K562 (cell line): Measurements from ENCODE around the gene TMEM106B. TPM values are rescaled to one million over a fixed set of nuclear protein-coding genes. Genes with fewer than 3 reads are reported as not detected.

Experiments used
- ATAC-seq: fragments of 200-7000 bp; cut with Tn5 transposase; 3 replicates; pipeline ENCODE4 v1.9.1; 2020; ENCODE audit warnings: moderate library complexity
- BruUV-seq: library from RNA; stranded (reverse); fragments of 400-500 nt; replicated peaks from 2 replicates; lab custom pipeline; 2021; lab: Mats Ljungman, UMichigan
- CTCF ChIA-PET: fragments of 300-600 bp; formaldehyde crosslinking; extraction: SDS; loops from one replicate; lab custom pipeline; 2021; ENCODE audit warnings: low intra/inter-chr PET ratio; lab: Yijun Ruan, JAX
- POLR2A ChIA-PET: fragments of 300-600, 350-650 bp; sonication (Branson Sonifier 250); formaldehyde crosslinking; extraction: SDS; loops from one replicate; lab custom pipeline; 2021; ENCODE audit warnings: antibody characterized with exemption, inconsistent platforms; lab: Yijun Ruan, JAX
- DNase-seq, 4 experiments: peaks; one replicate each; pipeline versions ENCODE4 v3.0.0 to v3.0.0-alpha.2; 2011 to 2018; ENCODE audit warnings: low spot score in 3 of 4, mixed read lengths in 3 of 4; ENCODE audit errors: extremely low read depth in 1 of 4
- FAIRE-seq: peaks from 2 replicates; lab custom pipeline; 2011; peaks lifted over from hg19 to GRCh38; lab: Jason Lieb, UNC
- H2AFZ ChIP-seq: 2 replicates; pipeline ENCODE4 v1.6.0; 2011; ENCODE audit warnings: low read depth, low read length, control low read depth, inconsistent platforms
- H3K27ac ChIP-seq: fragments of 200-600 bp; 3 replicates; pipeline ENCODE4 v1.8.0; 2011; ENCODE audit warnings: low read depth, mild to moderate bottlenecking, control low read depth, inconsistent platforms, low read length, moderate library complexity, mixed read lengths; ENCODE audit errors: extremely low read depth
- H3K27me3 ChIP-seq, 2 experiments: fragments of 300-600 bp in 1 of 2; 2 replicates in 1 of 2; 3 replicates in 1 of 2; pipeline versions ENCODE4 v1.6.0 to v1.8.0; 2011; ENCODE audit warnings: inconsistent platforms in 2 of 2, low read length in 2 of 2, mild to moderate bottlenecking in 1 of 2, mixed read lengths in 1 of 2, moderate library complexity in 1 of 2; ENCODE audit not compliant: control insufficient read depth in 2 of 2, insufficient read depth in 2 of 2
- H3K36me3 ChIP-seq: fragments of 300-600 bp; 3 replicates; pipeline ENCODE4 v1.8.0; 2011; ENCODE audit warnings: mild to moderate bottlenecking, low read length, inconsistent platforms; ENCODE audit not compliant: control insufficient read depth, insufficient read depth
- H3K4me1 ChIP-seq, 2 experiments: fragments of 200-600 bp in 1 of 2; replicated peaks in 1 of 2; 2 replicates in 1 of 2; 3 replicates in 1 of 2; pipeline versions ENCODE4 v1.5.1 to v1.8.0; 2011; ENCODE audit warnings: inconsistent platforms in 2 of 2, low read length in 2 of 2, mild to moderate bottlenecking in 1 of 2, mixed read lengths in 1 of 2, moderate library complexity in 1 of 2; ENCODE audit not compliant: control insufficient read depth in 2 of 2, insufficient read depth in 2 of 2
- H3K4me2 ChIP-seq: 2 replicates; pipeline ENCODE4 v1.6.1; 2011; ENCODE audit warnings: low read length, control low read depth, inconsistent platforms, mixed read lengths; ENCODE audit not compliant: insufficient read depth
- H3K4me3 ChIP-seq: fragments of 200-600 bp; sonication (generic), shearing (Covaris generic); 2 replicates; pipeline ENCODE4 v1.5.1; 2016; ENCODE audit warnings: control low read depth, inconsistent platforms
- H3K79me2 ChIP-seq: fragments of 200-600 bp; 3 replicates; pipeline ENCODE4 v1.8.0; 2011; ENCODE audit warnings: low read length, inconsistent platforms; ENCODE audit not compliant: control insufficient read depth, insufficient read depth
- H3K9ac ChIP-seq, 2 experiments: 2 replicates each; pipeline versions ENCODE4 v1.6.0 to v1.6.1; 2011; ENCODE audit warnings: low read depth in 2 of 2, low read length in 2 of 2, control low read depth in 1 of 2, inconsistent platforms in 1 of 2, mild to moderate bottlenecking in 1 of 2, mixed read lengths in 1 of 2; ENCODE audit not compliant: insufficient read depth in 1 of 2
- H3K9me1 ChIP-seq: one replicate; pipeline ENCODE4 v1.6.0; 2011; ENCODE audit warnings: inconsistent platforms, mild to moderate bottlenecking, low read length, moderate library complexity; ENCODE audit not compliant: control insufficient read depth, insufficient read depth
- H3K9me3 ChIP-seq: replicated peaks from 2 replicates; pipeline ENCODE4 v1.5.1; 2011; ENCODE audit warnings: low read depth, low read length, inconsistent platforms; ENCODE audit not compliant: control insufficient read depth, insufficient read depth
- H4K20me1 ChIP-seq: replicated peaks from 2 replicates; pipeline ENCODE4 v1.6.1; 2011; ENCODE audit warnings: low read length, inconsistent platforms, mixed read lengths; ENCODE audit not compliant: control insufficient read depth, insufficient read depth
- BRD9 ChIP-seq: fragments of 450-650 bp; IDR thresholded peaks from 2 replicates; pipeline ENCODE4 v1.6.1; 2018; ENCODE audit warnings: low read depth; ENCODE audit not compliant: partially characterized antibody
- CSDE1 ChIP-seq, 2 experiments: fragments of 450-650 bp; IDR thresholded peaks; 2 replicates each; pipeline ENCODE4 v1.6.1; 2016; ENCODE audit warnings: mild to moderate bottlenecking in 1 of 2
- DPF2 ChIP-seq: fragments of 450-650 bp; IDR thresholded peaks from 2 replicates; pipeline ENCODE4 v1.6.1; 2016
- E4F1 ChIP-seq: fragments of 250-450 bp; sonication (Bioruptor Pico); IDR thresholded peaks from 2 replicates; pipeline ENCODE4 v1.5.0; 2021; ENCODE audit warnings: mild to moderate bottlenecking, borderline replicate concordance
- FOXA3 ChIP-seq, 2 experiments: fragments of 450-650 bp in 1 of 2; sonication (generic) in 1 of 2; formaldehyde crosslinking; IDR thresholded peaks in 1 of 2; conservative IDR thresholded peaks in 1 of 2; 2 replicates each; pipeline versions ENCODE4 v1.4.0 to v1.8.0; 2020 to 2022; ENCODE audit warnings: mild to moderate bottlenecking in 2 of 2, missing genetic modification reagents in 1 of 2
- HES1 ChIP-seq: fragments of 450-650 bp; IDR thresholded peaks from 2 replicates; pipeline ENCODE4 v1.6.1; 2016; ENCODE audit warnings: low read depth, mild to moderate bottlenecking, moderate library complexity
- KLF6 ChIP-seq: fragments of 250-450 bp; sonication (Bioruptor Pico); IDR thresholded peaks from 2 replicates; pipeline ENCODE4 v1.4.0; 2020; ENCODE audit warnings: mild to moderate bottlenecking, moderate library complexity, borderline replicate concordance
- MBD1 ChIP-seq: fragments of 250-450 bp; sonication (Bioruptor Pico); IDR thresholded peaks from 2 replicates; pipeline ENCODE4 v1.8.0; 2022; ENCODE audit warnings: inconsistent platforms
- NFRKB ChIP-seq: fragments of 450-650 bp; IDR thresholded peaks from 2 replicates; pipeline ENCODE4 v1.6.1; 2016; ENCODE audit warnings: low read depth
- PPARD ChIP-seq: fragments of 250-450 bp; sonication (Bioruptor Pico); IDR thresholded peaks from 2 replicates; pipeline ENCODE4 v1.8.0; 2022; ENCODE audit warnings: inconsistent platforms, mild to moderate bottlenecking, moderate library complexity
- SMAD2 ChIP-seq: fragments of 150-350 bp; IDR thresholded peaks from 2 replicates; pipeline ENCODE4 v1.6.1; 2014; ENCODE audit warnings: low read depth, mild to moderate bottlenecking, low read length
- SNRNP70 ChIP-seq: fragments of 200-400 bp; formaldehyde crosslinking; optimal IDR thresholded peaks from 2 replicates; pipeline ENCODE3; 2017; ENCODE audit warnings: low read depth, low read length
- SP2 ChIP-seq: IDR thresholded peaks from 2 replicates; pipeline ENCODE4 v1.6.1; 2011; ENCODE audit warnings: mild to moderate bottlenecking, low read depth, low read length, moderate library complexity; ENCODE audit not compliant: poor library complexity, severe bottlenecking; ENCODE audit errors: extremely low read depth
- SREBF1 ChIP-seq: fragments of 150-350 bp; IDR thresholded peaks from 2 replicates; pipeline ENCODE4 v1.6.1; 2014; ENCODE audit warnings: antibody characterized with exemption, low read depth, low read length, borderline replicate concordance
- SRSF9 ChIP-seq: fragments of 200-400 bp; formaldehyde crosslinking; IDR thresholded peaks from 2 replicates; pipeline ENCODE4 v1.6.1; 2017; ENCODE audit warnings: low read depth, low read length, borderline replicate concordance
- U2AF1 ChIP-seq: fragments of 200-400 bp; formaldehyde crosslinking; optimal IDR thresholded peaks from 2 replicates; pipeline ENCODE3; 2017; ENCODE audit warnings: mild to moderate bottlenecking, low read depth, low read length, moderate library complexity
- WGBS: fragments of 100-300 bp; shearing (Covaris generic); methylation state at CpG from one replicate; pipeline ENCODE4 v1.1.6; 2016; ENCODE audit warnings: low coverage, mixed read lengths; ENCODE audit not compliant: insufficient coverage; ENCODE audit errors: missing lambda C conversion rate; 5-methylcytosine and 5-hydroxymethylcytosine counted together
- in situ Hi-C: fragments of 300-500 bp; cut with MboI; formaldehyde crosslinking; loops from 4 replicates; pipeline ENCODE4 v1.15.0; 2018; ENCODE audit warnings: inconsistent platforms, mixed read lengths
- intact Hi-C: fragments of 100-400 bp; cut with micrococcal nuclease; formaldehyde crosslinking; loops from 2 replicates; pipeline ENCODE4 v1.14.2; 2022
- polyA plus RNA-seq, 8 experiments: library from polyadenylated mRNA; depleted of rRNA in 4 of 8; stranded (reverse) in 5 of 8; unstranded in 3 of 8; fragments of >200 nt; fragmentation: Nextera tagmentation in 2 of 8; fragmentation: Illumina TruSeq in 1 of 8; extraction: Ambion mirVana in 2 of 8; extraction: Trizol in 1 of 8; gene quantifications; 2 replicates each; pipeline versions ENCODE4 v1.2.1 to v1.2.3, GENCODE V29; 2011 to 2014; ENCODE audit warnings: inconsistent platforms in 1 of 8, missing spikeins in 1 of 8
- total RNA-seq, 7 experiments: library from RNA; depleted of rRNA in 6 of 7; stranded (reverse); fragments of >200 nt in 6 of 7; fragmentation: Illumina TruSeq in 2 of 7; extraction: Trizol in 2 of 7; gene quantifications; 2 replicates each; pipeline versions ENCODE4 v1.2.1 to v1.2.3, GENCODE V29; 2011 to 2021; ENCODE audit warnings: low replicate concordance in 1 of 7
- TF ChIP-seq, protein P1 (sequence below): fragments of 450-650 bp; IDR thresholded peaks from 2 replicates; pipeline ENCODE4 v1.6.1; 2018; ENCODE audit warnings: mild to moderate bottlenecking, low read depth; ENCODE audit not compliant: partially characterized antibody

TMEM106B gene
- total and polyA plus RNA-seq, 9 of the 15 experiments (the other 6 are each of a cell fraction or from before 2014, with no cell fraction given) = 8.6 to 30.4 (median 18.7) TPM

- no peak overlapping the region for H2AFZ ChIP-seq
- no peaks in the 10 kb centered on the region; the same call in 1 of the 2 replicates for H3K9me3 ChIP-seq
- H3K4me2 ChIP-seq = no peak overlapping the region
- no peak overlapping the region for H3K4me3 ChIP-seq
- H3K36me3 ChIP-seq = no peaks in the 10 kb centered on the region
- in situ Hi-C loops = no loop called here
- H3K9ac ChIP-seq = no peak overlapping the region
- FAIRE-seq = no peak
- H3K79me2 ChIP-seq = no peaks in the 10 kb centered on the region
- no TSS peak for BruUV-seq
- 6% methylated on average over 1 of the region's 1 CpG for WGBS
- ATAC-seq = no peak
- H3K27ac ChIP-seq = no peak overlapping the region
- H3K4me1 ChIP-seq = no peaks in the 10 kb centered on the region
- intact Hi-C loops = no loop called here
- H4K20me1 ChIP-seq = no peaks in the 10 kb centered on the region
- ChIA-PET CTCF (no interaction called here), POLR2A (interaction anchor here (1.6 kb wide), 1 partner anchor 8 kb away, joined by 4 read pairs; no protein-coding TSS in a partner anchor)
- no peak for DNase-seq
- no peaks in the 10 kb centered on the region for H3K9me1 ChIP-seq
- H3K27me3 ChIP-seq = no peaks in the 10 kb centered on the region; a peak in 1 of 5 replicates
- TF ChIP-seq BRD9 (no peak), U2AF1 (no peak), SRSF9 (no peak), SP2 (no peak), MBD1 (CRISPR knock-in tag) (no peak), PPARD (CRISPR knock-in tag) (no peak), FOXA3 (CRISPR knock-in tag; conservative IDR thresholded peaks at IDR 0.05 in 1 of 2, IDR thresholded peaks at IDR 0.05 in 1 of 2) (no peak), KLF6 (no peak), SNRNP70 (no peak), SREBF1 (no peak), DPF2 (no peak), CSDE1 (IDR thresholded peaks at IDR 0.05) (no peak), HES1 (no peak), SMAD2 (no peak), E4F1 (CRISPR knock-in tag) (no peak), NFRKB (no peak)
- TF ChIP-seq, protein P1, sequence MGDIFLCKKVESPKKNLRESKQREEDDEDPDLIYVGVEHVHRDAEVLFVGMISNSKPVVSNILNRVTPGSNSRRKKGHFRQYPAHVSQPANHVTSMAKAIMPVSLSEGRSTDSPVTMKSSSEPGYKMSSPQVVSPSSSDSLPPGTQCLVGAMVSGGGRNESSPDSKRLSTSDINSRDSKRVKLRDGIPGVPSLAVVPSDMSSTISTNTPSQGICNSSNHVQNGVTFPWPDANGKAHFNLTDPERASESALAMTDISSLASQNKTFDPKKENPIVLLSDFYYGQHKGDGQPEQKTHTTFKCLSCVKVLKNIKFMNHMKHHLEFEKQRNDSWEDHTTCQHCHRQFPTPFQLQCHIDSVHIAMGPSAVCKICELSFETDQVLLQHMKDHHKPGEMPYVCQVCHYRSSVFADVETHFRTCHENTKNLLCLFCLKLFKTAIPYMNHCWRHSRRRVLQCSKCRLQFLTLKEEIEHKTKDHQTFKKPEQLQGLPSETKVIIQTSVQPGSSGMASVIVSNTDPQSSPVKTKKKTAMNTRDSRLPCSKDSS = no peak
Measured at GRCh38 chr7:12287901-12288300, 76.8 kb downstream of the TMEM106B start.
